NCI-H1930 (cell line): ENCODE results near the gene MAPKAPK2.
"Not testable (repeated sequence)": the region's sequence is repeated elsewhere in the genome, so short reads cannot be mapped to it uniquely, and the experiment has no call there.

ENCODE experiments used
- DNase-seq, 2 experiments: peaks; one replicate each; lab custom pipeline; 2025; lab: John Stamatoyannopoulos, UW

Gene MAPKAPK2

DNA sequence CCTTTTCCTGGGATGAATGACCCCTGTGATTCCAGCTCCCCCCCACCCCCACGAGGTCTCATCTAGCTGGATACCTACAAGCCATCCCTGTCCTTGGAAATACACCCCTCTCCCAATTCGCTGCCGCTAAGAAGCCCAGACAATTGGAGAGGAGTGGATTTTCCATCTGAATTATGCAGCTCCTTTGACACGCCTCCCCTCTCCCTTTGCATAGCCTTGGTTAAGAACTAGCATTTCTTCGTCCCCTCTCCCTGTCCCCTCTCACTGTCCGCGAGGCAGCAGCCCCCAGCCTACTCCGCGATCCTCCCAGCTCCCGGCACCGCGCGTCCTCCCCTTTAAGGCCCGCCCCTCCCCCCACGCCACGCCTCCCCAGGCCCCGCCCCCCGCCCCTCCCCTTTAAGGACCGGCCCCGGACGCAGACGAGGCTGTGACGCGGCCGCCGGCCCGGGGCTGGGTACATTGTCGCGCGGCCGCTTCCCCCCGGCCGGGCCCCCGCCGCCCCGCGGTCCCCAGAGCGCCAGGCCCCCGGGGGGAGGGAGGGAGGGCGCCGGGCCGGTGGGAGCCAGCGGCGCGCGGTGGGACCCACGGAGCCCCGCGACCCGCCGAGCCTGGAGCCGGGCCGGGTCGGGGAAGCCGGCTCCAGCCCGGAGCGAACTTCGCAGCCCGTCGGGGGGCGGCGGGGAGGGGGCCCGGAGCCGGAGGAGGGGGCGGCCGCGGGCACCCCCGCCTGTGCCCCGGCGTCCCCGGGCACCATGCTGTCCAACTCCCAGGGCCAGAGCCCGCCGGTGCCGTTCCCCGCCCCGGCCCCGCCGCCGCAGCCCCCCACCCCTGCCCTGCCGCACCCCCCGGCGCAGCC is at the start of gene MAPKAPK2:
TSS of gene MAPKAPK2 (plus strand) at position 428 of the 856 bp plus-strand sequence. CDS start at position 753, 325 bp downstream.
- DNase-seq, result peak; percentile 27 to 39

DNA sequence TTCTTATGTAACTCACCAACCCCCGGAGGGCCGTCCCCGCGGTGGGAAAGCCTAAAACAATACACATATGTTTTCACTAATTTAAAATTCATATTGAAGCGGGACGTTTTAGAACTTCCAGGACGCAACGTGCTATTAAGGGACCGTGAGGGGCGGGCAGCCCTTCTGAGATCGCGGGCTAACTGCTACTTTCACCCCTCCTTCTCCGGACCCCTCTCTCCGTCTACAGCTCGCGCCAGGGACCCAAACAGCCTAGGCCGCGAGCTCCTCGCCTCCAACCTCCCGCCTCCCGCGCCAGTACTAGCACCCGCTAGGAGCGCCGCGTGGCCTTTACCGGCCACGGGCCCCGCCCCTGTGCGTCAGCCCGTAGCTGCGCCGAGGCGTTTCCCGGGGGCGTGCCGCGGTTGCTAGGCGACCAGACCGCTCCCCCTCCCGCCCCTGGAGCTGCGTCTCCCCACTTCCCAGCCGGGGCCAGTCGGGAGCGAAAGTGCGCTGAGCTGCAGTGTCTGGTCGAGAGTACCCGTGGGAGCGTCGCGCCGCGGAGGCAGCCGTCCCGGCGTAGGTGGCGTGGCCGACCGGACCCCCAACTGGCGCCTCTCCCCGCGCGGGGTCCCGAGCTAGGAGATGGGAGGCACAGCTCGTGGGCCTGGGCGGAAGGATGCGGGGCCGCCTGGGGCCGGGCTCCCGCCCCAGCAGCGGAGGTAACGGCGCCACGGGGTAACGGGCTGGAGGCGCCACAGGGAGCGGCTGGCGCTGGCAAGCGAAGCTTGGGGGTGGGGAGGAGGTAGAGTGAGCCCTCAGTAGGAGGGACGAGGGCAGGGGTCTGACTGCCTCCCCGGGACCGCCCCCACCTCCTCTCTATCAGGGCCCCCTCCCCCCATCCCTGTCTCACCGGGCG is 49.4 kb upstream of the MAPKAPK2 start, which contains the start of gene DYRK3:
TSS of gene DYRK3 (plus strand) at position 457 of the 898 bp plus-strand sequence. CDS start at position 625, 168 bp downstream.
- peak; percentile 83 to 90 for DNase-seq

DNA sequence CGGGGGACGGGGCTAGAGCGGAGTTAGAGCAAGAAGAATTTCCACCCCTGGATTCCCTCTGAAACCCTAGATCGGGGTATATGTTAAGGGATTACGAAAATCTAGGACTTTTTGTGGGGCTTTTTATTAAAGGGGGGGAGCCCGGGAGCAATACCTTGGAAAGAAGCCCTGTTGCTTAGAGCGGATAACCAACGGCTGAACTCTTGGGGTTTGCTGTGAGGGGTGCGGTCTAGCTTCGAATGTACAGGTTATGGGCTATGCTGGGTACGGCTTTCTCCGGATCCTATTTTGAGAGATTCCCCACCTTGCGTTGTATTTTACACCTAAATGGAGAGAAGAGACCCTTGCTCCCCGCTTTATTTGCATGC is 48.7 kb upstream of the MAPKAPK2 start:
- DNase-seq, result no peak

DNA sequence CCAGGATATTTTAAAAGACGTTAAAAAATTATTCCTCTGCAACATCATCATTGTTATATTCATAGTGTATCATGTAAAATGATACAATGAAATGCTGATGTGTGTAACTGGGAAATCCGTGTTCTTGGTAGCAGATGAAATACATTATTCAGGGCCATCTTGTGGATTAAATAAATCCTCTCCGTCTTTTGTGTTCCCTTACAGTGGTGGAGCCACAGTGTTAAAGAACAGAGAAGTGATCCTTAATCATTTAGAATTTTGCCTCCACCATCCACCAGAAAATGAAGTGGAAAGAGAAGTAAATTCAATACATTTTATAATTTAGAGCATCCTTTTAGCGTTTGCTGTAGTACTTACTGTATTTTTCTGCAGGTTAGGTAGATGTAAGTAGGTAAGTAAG is 48.0 kb upstream of the MAPKAPK2 start:
- no peak for DNase-seq

DNA sequence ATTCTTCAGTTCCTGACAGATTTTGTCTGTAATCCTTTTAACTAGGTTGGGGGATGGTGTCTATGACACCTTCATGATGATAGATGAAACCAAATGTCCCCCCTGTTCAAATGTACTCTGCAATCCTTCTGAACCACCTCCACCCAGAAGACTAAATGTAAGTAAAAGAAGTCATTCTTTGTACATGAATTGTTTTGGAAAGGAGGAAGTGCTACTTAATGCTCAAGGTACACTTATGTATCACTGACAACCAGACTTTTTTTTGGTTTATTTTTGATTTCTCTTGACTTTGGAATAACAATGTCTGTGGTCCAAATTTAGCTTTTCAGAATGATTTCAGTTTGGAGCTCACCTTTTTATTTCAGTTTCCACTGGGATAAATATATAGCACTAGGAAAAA is 47.1 kb upstream of the MAPKAPK2 start:
- no peak for DNase-seq

DNA sequence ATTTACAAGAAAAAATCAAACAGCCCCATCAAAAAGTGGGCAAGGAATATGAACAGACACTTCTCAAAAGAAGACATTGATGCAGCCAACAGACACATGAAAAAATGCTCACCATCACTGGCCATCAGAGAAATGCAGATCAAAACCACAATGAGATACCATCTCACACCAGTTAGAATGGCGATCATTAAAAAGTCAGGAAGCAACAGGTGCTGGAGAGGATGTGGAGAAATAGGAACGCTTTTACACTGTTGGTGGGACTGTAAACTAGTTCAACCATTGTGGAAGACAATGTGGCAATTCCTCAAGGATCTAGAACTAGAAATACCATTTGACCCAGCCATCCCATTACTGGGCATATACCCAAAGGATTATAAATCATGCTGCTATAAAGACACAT is 42.6 kb upstream of the MAPKAPK2 start:
- not testable (repeated sequence) for DNase-seq

DNA sequence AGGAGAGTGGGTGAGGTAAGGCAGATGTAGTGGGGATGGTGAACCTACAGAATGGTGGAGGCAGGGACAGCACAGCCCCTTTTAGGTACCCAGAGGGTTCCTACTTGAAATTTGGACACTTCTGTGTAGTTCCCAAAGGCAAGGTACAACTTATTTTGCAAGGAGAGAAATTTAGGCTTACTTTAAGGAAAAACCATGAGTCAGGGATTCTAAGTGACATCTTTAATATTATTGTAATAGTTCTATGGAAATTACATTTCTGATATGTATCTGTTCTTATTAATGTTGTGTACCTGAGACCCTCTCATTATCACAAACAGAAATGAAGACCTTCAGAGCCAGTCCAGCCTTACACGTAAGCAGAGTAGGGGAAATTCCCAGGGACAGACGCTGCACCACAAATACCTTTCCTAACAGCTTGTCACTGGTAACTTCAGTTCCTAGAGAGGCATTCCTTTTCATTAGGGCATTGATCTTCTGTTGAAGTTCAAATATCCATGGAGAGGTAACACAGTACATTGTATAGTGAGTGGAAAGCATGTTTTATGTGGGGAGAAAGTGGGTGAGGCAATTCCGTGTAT is 41.5 kb upstream of the MAPKAPK2 start:
- no peak for DNase-seq

DNA sequence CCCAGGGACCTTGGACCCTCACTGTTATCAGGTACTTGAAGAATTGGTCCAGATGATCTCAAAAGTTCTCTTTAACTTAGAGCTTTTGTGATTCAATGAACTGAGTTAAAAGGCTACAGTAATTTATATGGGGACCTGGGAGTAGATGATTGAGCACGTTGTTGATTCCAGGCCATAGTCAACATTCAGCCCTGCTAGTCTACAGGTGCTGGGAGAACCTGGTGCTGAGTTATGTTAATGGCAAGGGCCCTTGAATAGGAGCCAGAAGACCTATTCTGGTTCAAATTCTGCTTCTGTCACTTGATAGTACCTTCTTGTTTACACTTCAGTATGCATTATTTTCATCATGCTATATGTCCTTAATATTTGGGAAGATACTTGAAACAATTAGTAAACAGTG is 38.2 kb upstream of the MAPKAPK2 start:
- no peak for DNase-seq

DNA sequence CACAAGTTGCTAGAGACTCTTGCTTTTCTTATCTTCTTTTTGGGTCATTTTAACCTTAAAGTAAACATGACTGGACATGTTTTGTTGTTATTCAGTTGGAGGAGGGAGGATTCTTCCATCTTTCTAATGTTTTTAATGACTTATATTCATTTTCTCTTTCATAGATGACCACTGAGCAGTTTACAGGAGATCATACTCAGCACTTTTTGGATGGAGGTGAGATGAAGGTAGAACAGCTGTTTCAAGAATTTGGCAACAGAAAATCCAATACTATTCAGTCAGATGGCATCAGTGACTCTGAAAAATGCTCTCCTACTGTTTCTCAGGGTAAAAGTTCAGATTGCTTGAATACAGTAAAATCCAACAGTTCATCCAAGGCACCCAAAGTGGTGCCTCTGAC is 37.5 kb upstream of the MAPKAPK2 start:
- no peak for DNase-seq

DNA sequence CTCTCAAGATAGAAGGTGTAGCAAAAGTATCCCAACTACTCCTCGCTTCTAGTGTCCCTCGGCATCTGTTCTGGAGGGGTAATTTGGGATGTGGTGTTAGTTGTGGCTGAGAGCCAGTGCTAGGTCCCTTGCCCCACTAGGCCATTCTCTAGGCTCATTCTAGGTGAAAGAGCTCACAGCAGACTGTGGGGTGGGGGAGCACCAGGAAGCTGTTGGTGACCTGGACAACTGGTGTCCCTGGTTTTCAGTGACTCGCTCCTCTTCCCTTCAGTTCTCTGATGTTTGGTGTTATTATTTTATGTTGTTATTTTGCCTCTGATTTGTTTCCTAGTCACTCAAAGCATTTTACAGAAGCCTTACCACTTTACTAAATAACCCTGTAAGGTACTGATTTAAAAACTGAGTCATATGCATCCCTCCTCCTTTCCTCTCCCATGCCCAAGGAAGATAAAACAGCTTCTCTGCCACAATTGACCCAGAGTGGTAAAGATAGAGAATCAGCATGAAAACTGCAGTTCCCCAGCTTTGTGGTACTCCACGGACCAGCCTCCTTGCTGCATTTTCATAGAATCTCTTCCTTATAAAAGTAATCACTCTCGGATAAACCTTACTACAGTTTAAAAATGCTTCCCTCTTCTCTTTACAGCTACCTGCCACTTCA is 35.3 kb upstream of the MAPKAPK2 start:
- no peak for DNase-seq

DNA sequence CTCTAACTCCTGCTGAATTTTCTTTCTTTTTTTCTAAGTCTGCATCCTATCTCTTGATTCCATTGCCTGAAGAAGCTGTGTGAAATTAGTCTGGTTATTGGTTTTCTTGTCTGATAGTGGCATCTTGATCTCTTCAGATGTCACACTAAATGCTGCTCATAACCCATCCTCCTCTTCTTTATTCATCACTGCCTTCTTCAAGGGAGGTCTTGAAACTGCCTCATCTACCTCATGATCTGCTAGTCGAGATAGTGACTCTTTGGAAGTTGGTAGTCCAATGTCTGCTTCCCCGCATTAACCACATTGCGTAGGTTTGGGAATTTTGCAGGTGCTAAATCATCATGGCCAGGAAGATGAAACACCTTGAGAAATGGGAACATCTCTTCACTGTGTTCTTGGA is 33.7 kb upstream of the MAPKAPK2 start:
- no peak for DNase-seq

DNA sequence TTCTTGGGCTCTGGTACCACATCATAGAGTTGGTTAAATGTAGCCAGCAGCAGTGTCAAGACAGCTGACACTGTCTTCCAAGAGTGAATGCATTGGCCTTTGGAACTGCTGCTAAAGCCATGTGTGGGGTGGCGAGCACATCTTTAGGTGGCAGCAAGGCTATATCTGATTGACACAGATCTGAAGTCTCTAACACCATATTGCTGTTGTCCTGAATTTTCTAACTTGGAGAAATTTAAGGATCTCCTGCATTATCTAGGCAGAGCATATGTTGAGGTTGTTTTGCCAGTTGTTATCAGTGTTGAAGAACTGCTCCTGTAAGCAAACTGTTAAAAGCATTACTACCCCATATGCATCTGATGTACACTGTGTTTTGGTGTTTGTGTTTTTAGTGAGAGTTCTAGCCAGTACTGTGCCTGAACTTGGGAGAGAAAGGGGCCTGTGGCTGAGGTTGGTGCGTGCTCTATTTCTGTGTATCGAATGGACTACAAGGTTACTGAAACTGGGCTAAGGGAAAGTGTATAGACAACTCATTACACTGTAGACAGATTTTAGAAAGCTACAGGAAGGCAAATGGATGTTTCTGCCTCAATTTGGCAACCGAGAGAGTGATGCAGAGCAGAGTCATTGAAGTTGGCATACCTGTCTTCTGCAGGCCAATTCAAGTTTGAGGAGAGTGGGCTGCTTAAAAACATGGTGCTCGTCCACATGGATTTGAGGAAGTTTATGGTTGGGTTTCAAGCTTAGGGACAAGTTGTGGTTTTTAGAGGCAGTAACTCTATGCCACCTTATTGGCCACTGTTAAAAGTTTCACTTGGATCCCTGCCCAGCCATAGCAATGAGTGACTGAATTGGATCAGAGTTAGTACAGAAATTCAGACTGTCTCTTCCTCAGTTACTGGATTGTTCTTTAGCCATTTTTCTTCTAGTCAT is 32.5 kb upstream of the MAPKAPK2 start:
- no peak for DNase-seq

DNA sequence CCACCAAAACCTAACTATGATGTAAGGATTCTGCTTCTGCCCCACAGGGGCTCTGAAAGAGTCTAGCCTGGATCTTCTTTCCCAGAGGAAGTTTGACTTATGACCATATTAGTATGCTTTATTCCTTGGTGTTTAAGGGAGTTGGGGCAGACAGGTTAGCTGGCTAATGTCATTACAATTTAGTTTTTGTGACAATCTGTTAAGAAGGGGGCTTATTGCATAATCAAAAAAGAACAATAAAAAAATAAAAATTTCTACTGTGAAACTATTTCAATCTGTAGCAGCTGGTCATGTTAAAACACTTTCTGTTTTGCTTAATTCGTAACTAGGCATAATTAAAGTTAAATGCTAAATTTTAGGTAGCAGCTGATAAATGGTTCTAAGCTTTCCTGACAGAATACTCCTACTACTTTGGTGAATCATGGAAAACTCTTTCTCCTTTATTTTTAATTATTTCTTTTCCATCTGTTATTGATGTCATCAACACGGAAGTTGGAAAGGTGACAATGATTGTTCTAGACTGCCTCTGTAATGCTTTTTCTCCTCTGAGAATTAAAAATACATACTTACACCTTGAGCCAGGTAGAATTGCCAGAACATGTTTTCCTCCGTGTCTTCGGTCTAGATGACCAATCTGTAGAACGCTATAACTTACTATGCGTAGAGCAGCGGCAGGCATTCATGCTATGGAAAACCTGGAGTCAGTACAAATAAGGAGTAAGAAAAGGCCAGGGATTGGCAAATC is 30.8 kb upstream of the MAPKAPK2 start:
- no peak for DNase-seq

DNA sequence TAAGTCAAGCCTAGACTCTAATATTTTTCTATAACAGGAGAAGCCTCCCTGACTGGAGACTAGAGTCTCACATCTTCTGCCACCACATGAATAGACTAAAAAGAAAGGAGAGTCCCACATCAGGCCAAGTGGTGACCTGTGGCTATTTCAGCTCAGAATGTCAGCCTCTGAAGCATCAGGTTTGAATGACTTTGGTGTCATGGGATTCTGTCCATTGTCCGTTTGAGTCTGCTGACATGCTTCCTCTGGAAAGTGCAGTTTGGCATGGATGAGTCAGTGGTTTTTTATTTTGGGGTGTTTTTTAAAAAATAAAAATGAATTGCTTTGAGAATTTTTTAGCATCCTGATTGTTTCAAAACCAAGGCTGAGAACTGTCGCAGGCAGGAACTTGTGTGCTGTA is 29.9 kb upstream of the MAPKAPK2 start:
- no peak for DNase-seq

DNA sequence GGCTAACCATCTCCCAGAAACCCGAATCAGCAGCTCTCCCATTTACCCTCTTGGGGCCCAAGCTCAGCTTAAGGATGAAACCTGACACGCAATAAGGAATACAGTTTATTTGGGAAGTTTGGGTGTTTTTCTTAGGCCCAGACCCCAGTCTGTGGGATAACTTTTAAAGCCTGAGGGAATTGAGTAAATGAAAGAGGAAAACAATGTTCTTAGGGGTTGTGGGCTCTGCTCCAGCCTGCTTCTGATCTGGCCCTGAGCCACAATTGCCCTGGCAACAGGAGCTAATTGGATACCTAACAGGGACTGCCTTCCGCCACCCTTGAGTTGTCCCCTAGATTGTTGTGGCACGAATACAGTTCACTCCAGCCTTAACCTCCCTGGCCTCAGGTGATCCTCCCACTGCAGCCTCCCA is 29.2 kb upstream of the MAPKAPK2 start:
- DNase-seq, result no peak

DNA sequence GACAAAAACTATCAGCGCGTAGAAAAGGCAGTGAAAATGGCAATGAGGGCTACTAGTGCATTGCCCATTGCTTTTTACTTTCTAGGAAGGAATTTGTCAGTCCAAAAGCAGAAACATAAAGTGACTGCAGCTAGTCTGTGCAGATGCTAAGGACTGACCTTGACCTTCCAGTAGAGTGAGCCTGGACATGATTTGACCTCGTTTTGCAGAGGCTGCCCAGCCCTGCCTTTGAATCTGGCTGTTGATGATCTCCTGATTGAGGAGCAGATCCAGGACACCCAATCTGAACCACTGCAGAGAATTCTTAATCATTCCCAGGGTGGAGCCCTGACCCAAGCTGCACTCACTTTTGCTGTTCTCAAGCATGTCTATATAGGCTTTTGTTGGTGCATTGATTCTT is 27.8 kb upstream of the MAPKAPK2 start:
- DNase-seq, result no peak

DNA sequence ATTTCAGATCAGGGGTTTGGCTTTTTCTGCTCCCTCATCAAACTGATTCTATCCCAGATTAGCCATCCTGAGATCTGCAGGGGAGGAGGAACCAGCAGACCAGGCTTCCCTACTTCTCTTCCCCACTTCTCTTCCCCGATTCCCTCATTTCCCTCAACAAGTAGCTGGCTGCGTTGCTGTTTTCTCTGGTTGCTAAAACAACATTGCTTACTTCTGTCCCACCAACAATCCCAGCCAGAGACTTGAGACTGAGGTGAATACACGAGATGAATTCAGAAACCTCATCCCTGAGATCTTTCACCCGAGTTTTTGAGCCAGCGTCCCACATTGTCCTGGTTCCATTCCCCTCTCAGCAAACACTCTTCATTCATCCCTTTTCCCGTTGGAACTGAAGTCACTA is 27.0 kb upstream of the MAPKAPK2 start:
- DNase-seq, result no peak

DNA sequence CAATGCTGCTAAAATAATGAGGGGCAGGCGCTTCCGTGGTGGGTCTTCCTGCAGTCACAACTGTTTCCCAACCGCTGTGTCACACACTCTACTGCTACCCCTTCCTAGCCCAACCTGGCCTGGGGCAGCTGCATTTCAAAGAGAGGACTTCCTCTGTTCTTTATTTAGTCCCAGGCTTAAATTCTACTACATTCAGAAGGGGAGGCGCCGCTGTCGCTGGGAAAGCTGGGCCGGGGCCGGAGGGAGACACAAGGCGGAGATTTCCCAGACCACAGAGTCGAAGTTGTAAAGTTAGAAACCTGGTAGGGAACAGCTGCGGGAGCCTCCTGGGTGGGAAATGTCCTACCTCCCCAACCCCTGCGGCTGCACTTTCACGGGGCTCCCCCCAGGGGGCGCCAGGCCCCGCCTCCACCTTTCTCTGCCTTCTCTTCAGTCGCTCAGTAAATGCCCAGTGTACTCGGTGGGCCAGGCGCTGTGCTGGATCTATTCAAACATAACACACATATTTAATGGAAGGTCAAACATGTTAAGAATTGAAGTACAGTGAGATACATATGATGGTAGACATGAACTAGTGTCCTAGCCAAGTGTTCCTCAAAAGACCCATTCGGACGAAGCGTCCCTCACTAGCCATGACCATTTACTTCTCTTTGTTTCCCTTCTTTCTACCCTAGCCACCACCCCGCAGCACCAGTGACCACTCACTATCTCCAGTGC is 26.3 kb upstream of the MAPKAPK2 start:
- DNase-seq, result no peak

DNA sequence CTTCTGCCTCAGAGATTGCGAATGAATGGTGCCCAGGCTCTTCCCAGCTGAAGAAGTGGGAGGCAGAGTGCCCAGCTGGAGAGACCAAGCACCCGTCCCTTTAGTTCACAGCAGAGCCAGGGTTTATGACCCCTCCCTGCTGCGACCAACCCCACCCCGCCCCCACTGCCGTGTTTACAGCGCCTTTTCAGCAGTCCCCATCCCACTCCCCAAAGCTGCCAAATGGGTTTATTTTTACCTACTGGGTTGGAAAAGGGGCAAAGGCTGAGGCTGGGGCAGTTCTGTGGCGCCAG is 25.8 kb upstream of the MAPKAPK2 start:
- no peak for DNase-seq

DNA sequence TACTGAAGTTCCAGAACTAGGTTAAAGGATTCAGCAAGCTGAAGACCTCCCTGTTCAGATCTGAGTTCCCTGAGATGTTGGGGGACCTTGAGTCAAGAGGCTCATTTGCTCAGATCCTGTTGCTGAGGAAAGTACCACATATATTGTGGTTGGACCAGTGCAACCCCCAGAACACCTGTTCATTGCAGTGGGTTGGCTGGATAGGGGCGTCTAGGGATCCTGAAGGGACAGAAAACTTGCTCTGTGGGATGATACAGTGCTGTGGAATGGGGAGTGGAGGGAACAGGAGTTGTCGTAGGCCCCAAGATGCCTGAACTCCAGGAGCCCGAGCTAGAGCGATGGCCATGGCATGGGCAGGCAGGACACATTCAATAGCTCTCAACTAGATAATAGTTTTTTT is 24.6 kb upstream of the MAPKAPK2 start:
- DNase-seq, result no peak
